Activated naive CD4-positive, alpha-beta T cell treated with anti-CD3 and anti-CD28 coated beads, Interleukin-2, amount 50 U/mL, for 72 hours (primary cell): ENCODE data around the gene NAT10. TPM values are rescaled to one million over a fixed set of nuclear protein-coding genes. Genes with fewer than 3 reads are reported as not detected.
"Not testable (repeated sequence)": the region's sequence is repeated elsewhere in the genome, so short reads cannot be mapped to it uniquely, and the experiment has no call there.

Source experiments
- ATAC-seq, 2 donors: fragments of 150-1000 bp; cut with Tn5 transposase; 2 replicates each; pipeline ENCODE4 v1.10.0; 2021; ENCODE audit warnings: mild to moderate bottlenecking in 2 of 2, moderate library complexity in 2 of 2
- DNase-seq, 2 donors: peaks; one replicate each; pipeline ENCODE4 v3.0.0; 2021 to 2022; ENCODE audit warnings: low spot score in 2 of 2
- H3K27ac Mint-ChIP-seq, 2 donors: one replicate each; pipeline ENCODE4 v1.8.0; 2022; ENCODE audit warnings: mild to moderate bottlenecking in 2 of 2, mixed read lengths in 2 of 2
- H3K36me3 Mint-ChIP-seq, 2 donors: one replicate each; pipeline ENCODE4 v1.8.0; 2022; ENCODE audit warnings: mixed read lengths in 2 of 2
- H3K9me3 Mint-ChIP-seq, 2 donors: one replicate each; pipeline ENCODE4 v1.8.0; 2022; ENCODE audit warnings: mixed read lengths in 2 of 2
- total RNA-seq, 2 donors: library from RNA; stranded (reverse); gene quantifications; one replicate each; pipeline ENCODE4 v1.2.3, GENCODE V29; 2022

The NAT10 gene
- total RNA-seq, 2 donors from 2014 or later, result 53.9 to 154 TPM

DNA sequence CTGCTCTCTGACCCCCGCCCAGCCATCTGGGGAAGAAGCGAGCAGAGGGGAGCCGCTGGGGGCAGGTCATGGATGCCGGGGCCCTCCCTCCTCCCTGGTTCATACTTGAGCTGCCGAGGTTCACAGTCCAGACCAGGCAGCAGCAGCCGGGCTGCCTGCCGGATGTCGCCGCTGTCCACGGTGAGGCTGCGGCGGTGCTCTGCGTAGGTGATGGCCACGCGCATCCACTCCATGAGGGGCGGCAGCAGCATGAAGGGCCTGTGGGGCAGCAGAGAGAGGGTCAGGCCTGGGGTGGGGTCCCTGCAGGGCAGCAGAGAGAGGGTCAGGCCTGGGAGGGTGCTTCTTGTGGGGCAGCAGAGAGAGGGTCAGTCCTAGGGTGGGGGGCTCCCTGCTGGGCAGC, 67.6 kb downstream of the NAT10 start:
- H3K27ac Mint-ChIP-seq, result no peak overlapping the region
- no peaks in the 10 kb centered on the region for H3K9me3 Mint-ChIP-seq
- no peak for DNase-seq

DNA sequence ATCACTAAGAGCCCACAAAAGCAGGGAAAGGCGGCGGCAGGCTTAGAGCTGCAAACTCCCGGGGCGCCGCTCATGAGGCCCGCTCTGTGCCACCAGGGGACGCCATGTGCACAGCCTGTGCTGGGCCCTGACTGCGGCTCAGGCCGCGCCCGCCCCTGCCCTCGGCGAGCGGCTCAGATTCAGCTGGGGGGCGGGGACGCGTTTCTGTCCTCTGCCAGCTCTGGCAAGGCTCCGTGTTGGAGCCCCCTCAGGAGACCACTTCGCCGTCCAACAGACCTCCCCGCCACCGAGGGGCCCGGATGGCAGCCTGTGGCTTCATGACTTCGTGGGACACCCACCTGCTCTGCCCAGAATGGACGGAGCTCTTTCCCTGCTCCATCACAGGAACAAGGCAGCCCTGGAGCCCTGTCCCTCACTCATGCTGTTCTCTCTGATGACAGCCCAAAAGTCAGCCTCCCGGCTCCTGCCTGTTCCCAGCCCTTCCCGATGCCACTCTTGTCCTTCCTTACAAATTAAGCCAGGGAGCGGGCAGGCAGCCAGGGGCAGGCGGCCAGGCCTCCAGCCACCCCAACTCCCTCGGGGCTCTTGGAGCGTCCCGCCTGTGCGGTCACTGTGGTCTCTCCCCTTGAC, 69.1 kb downstream of the NAT10 start:
- Mint-ChIP-seq H3K27ac (no peak overlapping the region), H3K36me3 (no peaks in the 10 kb centered on the region), H3K9me3 (no peaks in the 10 kb centered on the region)
- peak; percentile 69 to 86 for DNase-seq
- ATAC-seq, result peak; percentile 97 to 99

More for the DNA sequence above, 67.6 kb downstream of the NAT10 start:
- no peaks in the 10 kb centered on the region for H3K36me3 Mint-ChIP-seq
- no peak for ATAC-seq

DNA sequence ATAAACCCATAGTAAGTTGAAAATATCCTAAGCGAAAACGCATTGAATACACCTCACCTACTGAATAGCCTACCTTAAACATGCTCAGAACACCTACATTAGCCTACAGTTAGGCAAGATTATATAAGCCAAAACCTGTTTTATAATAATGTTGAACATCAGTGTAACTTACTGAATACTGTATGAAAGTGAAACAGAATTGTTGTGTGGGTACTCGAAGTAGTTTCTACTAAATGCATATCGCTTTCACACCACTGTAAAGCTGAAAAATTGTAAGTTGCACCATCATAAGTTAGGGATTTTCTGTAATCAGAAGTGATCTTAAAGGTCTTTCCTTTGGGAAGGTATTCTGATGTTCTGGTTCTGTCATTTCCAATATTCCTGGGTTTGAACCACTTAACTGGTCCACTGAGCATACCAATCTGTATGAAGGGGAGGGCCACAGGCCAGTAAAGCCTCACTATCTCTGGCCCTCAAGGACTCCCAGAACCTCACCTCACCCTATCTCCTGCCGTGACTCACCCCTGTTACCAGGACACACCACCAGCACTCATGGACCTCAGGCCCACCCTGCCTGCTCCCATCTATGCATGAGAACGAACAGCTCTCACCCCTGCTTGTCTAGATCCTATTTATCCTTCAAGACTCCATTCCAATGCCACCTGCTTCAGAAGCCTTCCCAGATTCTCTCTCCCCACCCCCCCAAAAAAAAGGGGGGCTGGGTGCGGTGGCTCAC, 70.0 kb downstream of the NAT10 start:
- Mint-ChIP-seq H3K27ac (no peak overlapping the region), H3K9me3 (no peaks in the 10 kb centered on the region), H3K36me3 (no peaks in the 10 kb centered on the region)
- DNase-seq (no peak), ATAC-seq (no peak)

DNA sequence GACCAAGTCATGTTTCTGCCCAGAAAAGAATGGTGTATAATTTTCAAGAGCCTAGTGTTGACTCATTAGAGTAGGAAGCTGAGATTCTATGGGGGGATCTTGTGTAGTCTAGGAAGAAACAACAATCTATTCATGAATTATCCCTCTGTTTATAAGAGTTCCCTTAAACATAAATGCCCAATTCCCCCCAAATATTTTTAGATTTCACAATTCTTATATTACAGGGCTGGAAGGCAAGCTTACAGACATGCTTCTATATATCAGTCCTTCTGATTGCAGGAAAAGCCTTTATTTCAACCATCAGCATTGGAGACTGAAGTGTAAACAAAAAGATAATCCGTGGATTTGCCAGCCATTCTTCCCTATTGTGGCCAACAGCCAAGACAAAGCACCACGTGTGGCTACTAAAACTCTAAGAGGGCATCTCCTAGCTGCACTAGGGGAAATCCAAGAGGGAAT, 71.4 kb downstream of the NAT10 start:
- DNase-seq (no peak), ATAC-seq (no peak)
- H3K27ac Mint-ChIP-seq, result no peak overlapping the region
- H3K36me3 Mint-ChIP-seq, result no peaks in the 10 kb centered on the region
- no peaks in the 10 kb centered on the region for H3K9me3 Mint-ChIP-seq

DNA sequence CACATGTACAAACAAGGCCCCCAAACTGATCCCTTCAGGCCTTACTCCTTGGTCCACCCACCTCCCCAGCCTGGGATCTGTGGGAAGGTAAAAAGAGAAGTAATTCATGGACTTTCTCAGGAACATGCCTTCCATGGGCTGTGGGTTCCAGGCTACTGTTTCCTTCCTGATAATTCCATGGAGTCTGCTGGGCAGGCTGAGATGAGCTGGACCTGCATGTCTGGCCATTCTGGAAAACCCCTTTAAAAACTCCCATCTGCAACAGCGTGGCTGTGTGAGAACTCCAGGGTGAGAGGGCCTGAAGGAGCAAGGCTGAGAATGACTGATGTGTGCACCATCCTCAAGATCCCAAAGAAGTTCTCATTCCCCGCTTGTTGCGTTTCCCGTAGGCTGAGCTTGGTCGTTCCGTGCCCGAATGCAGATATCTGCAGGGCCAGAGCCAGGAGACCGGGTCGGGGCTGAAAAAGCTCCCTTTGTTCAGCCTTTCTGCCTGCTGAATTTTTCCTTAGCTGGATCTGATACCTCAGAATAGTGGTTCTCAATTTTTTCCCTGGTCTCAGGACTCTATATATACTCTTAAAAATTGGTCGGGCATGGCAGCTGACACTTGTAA, 72.9 kb downstream of the NAT10 start:
- Mint-ChIP-seq H3K36me3 (no peaks in the 10 kb centered on the region), H3K27ac (no peak overlapping the region), H3K9me3 (no peaks in the 10 kb centered on the region)
- DNase-seq (no peak), ATAC-seq (no peak)

DNA sequence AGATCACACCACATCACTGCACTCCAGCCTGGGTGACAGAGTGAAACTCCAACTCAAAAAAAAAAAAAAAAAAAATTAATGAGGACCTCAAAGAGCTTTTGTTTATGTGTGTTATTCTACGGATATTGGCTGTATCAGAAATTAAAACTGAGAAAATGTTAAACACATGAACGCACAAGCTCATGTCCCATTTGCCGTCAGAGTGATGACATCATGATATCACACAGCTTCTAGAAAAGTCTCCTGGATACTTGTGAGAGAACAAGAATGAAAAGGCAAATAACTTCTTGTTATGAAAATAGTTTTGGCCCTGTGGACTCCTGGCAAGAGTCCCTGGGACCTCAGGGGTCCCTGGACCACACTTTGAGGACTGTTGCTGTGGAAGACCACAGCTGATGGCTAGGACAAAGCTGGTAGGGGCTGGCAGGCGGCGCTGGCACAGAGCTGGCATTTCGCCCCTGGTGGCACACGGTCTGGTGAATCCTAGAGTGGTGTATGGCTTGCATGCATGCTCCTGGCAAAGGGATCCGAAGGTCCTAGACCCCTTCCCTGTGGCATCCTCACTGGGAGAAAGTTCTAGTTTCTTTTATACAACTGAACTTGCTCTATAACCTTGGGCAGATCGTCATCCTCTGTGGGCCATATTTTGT, 73.7 kb downstream of the NAT10 start:
- no peaks in the 10 kb centered on the region for H3K9me3 Mint-ChIP-seq
- DNase-seq (no peak), ATAC-seq (no peak)
- no peaks in the 10 kb centered on the region for H3K36me3 Mint-ChIP-seq
- H3K27ac Mint-ChIP-seq, result no peak overlapping the region

DNA sequence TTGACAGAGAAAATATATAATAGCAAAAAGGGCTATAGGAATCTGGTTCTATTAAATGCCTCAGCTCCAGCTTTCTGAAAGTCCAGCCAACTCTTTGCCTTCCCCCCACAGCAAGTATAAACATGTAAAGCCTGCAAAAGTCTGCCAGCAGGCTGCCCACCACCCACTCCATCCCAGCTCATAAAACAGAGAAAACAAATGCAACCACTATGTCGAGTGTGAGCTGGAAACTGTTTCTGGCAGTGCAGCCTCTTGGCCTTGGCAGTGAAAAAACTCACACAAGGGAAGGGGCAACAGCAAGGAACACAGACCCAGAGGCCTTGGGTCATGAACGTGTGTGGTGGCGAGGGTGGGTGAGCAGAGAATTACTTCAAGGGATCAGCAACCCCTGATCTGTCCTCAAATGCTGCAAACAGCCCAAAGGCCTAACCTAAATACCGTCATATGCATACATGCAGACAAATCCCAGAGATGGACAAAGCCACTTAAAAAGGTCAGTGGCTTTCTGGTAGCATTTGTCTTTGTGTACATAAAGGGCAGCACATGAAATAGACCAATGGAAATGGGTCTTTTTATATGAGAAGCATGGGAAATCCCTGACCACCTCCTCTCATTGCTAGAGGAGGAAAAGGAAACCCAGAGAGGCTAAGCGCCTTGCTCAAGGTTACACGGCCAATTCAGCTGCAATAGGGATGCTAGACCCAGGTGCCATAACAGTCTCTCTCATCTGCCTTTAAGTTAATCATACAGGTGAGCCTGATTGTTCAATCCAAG, 74.8 kb downstream of the NAT10 start:
- Mint-ChIP-seq H3K27ac (no peak overlapping the region), H3K9me3 (no peaks in the 10 kb centered on the region), H3K36me3 (no peaks in the 10 kb centered on the region)
- ATAC-seq (peak; percentile 48 to 52), DNase-seq (no peak)

DNA sequence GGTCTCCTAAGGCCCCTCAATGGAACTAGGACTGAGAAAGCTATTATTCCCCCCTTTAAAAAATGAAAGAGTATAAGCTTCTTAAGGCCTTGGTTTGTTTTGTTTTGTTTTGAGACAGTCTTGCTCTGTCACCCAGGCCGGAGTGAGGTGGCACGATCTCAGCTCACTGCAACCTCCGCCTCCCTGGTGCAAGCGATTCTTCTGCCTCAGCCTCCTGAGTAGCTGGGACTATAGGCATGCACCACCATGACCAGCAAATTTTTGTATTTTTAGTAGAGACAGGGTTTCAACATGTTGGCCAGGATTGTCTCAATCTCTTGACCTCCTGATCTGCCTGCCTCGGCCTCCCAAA, 75.4 kb downstream of the NAT10 start:
- H3K27ac Mint-ChIP-seq, DNase-seq, ATAC-seq, H3K9me3 Mint-ChIP-seq, H3K36me3 Mint-ChIP-seq: not testable (repeated sequence)

DNA sequence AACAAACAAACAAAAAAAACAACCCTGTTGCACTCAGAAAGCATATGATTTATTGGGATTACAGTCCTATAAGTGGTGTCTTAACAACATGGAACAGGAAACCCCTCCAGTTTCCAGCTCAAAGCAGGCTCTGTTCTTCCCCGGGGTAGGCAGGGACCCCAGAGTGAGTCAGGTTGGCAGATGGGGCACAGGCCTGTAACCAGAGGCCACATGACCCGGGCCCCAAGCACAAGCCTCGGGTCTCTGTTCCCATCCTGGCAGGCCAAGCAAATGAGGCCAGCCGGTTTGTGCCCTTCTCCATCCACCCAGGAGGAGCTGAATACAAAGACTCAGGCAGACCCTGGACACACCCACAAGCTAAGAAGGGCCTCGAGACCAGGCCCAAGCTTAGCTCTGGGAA, 75.8 kb downstream of the NAT10 start:
- no peak overlapping the region for H3K27ac Mint-ChIP-seq
- ATAC-seq, result no peak
- no peak for DNase-seq
- no peaks in the 10 kb centered on the region for H3K36me3 Mint-ChIP-seq
- H3K9me3 Mint-ChIP-seq, result no peaks in the 10 kb centered on the region

DNA sequence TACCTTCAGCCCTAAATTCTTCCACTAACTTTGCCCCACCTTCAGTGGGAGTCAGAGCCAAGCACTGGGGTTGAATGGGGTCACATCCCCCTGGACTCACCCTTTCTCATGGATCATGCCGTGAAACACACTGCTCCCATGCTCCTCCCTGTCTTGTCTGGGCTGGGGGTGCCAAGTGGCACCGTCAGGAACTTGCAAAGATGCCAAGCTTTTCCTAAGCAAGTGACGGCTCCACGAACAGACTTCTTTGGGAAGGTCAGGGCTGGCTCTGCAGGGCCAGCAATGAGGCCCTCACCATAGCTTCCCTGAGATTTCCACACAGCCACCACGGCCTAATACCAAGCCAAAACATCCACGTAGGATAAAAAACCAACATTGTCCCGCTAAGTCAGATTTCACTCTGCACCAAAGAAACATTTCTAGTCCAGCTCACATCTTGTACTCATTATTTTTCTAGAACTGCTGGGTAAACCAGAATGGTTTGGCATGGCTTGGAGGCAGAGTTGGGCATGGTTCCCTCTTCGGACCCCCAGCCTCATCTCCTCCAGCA, 76.5 kb downstream of the NAT10 start:
- DNase-seq, result no peak
- Mint-ChIP-seq H3K9me3 (no peaks in the 10 kb centered on the region), H3K36me3 (no peaks in the 10 kb centered on the region), H3K27ac (no peak overlapping the region)
- ATAC-seq, result no peak

DNA sequence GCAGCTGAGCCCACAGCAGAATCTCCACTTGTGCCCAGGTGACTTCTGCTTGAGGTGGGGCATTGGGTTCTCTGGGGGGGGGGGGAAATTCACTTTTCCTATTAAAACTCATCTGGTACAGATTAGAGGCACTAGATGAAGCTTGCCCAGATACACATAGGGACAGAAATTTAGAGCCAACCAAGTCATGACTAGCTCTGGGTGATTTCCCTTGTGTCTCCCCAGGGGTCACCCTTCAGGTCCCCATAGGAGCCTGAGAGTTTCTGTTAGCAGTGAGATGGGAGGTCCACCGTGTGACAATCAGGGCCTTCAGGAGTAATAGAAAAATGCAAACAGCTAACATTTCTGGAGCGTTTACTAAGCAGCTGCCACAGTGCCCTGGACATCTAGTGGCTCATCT, 77.0 kb downstream of the NAT10 start:
- H3K27ac Mint-ChIP-seq, result no peak overlapping the region
- DNase-seq (no peak), ATAC-seq (no peak)
- H3K9me3 Mint-ChIP-seq, result no peaks in the 10 kb centered on the region
- no peaks in the 10 kb centered on the region for H3K36me3 Mint-ChIP-seq

DNA sequence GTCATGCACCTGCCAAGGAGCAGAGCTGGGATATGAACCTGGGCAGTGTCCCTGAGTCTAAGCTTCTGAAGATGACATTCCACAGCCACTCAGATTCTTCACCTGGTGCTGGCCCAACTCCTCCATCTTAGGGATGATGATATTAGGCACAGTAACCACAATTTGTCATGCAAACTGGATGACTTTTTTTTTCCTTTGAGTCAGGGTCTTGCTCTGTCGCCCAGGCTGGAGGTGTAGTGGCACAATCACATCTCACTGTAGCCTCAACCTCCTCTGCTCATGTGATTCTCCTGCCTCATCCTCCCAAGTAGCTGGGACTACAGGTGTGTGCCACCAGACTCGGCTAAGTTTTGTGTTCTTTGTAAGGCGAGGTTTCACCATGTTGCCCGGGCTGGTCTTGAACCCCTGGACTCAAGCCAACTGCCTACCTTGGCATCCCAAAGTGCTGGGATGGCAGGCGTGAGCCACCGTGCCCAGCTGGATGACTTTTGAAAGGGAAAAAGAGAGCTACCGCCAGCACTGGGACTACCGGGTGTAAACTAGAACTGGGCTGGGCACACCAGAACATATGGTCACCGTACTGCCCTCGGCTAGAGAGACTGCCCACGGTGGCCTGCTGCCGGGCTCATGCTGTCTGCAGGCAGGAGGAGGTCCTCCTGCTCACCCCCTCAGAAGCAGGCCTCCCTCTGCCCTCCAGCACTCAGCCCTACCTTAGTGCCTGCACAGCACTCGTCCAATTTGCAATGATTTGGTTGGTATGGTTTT, 77.7 kb downstream of the NAT10 start:
- no peaks in the 10 kb centered on the region for H3K36me3 Mint-ChIP-seq
- ATAC-seq, result peak in 1 of 2 donors; percentile 53

DNA sequence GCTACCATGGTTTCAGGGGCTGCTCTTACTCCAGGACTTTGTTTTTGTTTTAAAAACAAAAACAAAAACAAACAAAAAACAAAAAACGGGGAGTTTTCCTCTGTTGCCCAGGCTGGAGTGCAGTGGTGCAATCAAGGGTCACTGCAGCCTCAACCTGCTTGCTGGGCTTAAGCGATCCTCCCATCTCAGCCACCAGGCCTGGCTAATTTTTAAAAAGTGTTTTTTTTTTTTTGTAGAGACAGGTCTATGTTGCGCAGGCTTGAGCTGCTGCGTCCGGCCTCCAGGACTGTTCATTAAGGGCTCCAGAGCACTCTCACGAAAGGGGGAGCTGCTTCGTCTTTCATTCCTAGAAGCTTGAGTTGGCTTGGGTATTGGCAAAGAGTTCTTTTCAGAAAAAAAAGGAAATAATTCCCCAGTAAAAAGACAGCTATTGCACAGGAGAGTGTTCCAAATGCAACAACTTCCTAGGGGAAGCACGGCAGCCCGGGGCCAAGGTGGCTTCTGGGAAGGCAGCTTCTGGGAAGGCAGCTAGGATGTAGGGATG, 78.5 kb downstream of the NAT10 start:
- no peak overlapping the region for H3K27ac Mint-ChIP-seq
- no peaks in the 10 kb centered on the region for H3K9me3 Mint-ChIP-seq
- no peaks in the 10 kb centered on the region for H3K36me3 Mint-ChIP-seq
- ATAC-seq (no peak), DNase-seq (no peak)

More for the DNA sequence above, 77.7 kb downstream of the NAT10 start:
- no peaks in the 10 kb centered on the region for H3K9me3 Mint-ChIP-seq
- no peak overlapping the region for H3K27ac Mint-ChIP-seq
- no peak for DNase-seq

DNA sequence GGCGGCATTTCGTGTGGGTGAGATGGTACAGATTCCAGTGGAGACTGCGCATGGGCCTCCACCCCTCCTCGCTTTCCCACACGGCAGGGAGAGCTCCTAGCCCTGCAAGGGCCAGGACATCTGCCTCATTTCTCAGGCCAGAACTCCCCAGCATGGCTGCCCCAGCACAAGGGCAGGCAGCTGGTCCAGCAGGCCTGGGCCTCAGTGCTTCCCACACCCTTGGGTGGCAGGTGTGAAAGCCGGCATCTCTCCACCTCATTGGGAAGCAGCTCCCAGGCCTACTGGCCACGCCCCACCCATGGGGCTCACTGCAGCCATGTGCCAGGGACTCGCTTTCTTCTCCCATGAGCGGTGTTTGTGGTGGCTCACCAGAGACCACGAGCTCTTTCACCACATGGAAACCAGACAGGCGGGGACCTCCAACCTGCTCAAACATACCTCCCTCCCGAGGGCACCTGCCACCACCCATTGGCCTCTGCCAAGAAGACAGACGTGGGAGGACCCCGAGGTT, 79.1 kb downstream of the NAT10 start:
- ATAC-seq (no peak), DNase-seq (no peak)
- no peaks in the 10 kb centered on the region for H3K36me3 Mint-ChIP-seq
- H3K27ac Mint-ChIP-seq, result no peak overlapping the region
- no peaks in the 10 kb centered on the region for H3K9me3 Mint-ChIP-seq
